HTR-8/SVneo (cell line): ENCODE measurements around the gene FAM174B.

Experiments
- DNase-seq: peaks from one replicate; pipeline ENCODE4 v3.0.0; 2011; ENCODE audit warnings: low spot score, mixed read lengths; ENCODE audit not compliant: insufficient read length
- FAIRE-seq: peaks from 2 replicates; lab custom pipeline; 2011; peaks lifted over from hg19 to GRCh38; lab: Jason Lieb, UNC

Gene FAM174B

GRCh38 chr15:92655178-92655995 is at the start of gene FAM174B:
TSS of gene FAM174B (minus strand) at chr15:92655775.
- FAIRE-seq (no peak), DNase-seq (no peak)

GRCh38 chr15:92696096-92696495 is 40.5 kb upstream of the FAM174B start:
- FAIRE-seq, result no peak
- DNase-seq, result no peak

- FAIRE-seq (no peak), DNase-seq (peak; percentile 38)
Observed at GRCh38 chr15:92693691-92694331, 38.2 kb upstream of the FAM174B start.

- DNase-seq (no peak), FAIRE-seq (no peak)
Observed at GRCh38 chr15:92690395-92690794, 34.8 kb upstream of the FAM174B start.

- FAIRE-seq (no peak), DNase-seq (no peak)
Observed at GRCh38 chr15:92687746-92688145, 32.2 kb upstream of the FAM174B start.

- DNase-seq (no peak), FAIRE-seq (no peak)
Observed at GRCh38 chr15:92687195-92687602, 31.6 kb upstream of the FAM174B start.

GRCh38 chr15:92683511-92683834 is 27.9 kb upstream of the FAM174B start:
- no peak for FAIRE-seq
- DNase-seq, result peak; percentile 25

GRCh38 chr15:92682741-92683510 is 27.4 kb upstream of the FAM174B start:
- DNase-seq (no peak), FAIRE-seq (no peak)

- DNase-seq (no peak), FAIRE-seq (no peak)
Observed at GRCh38 chr15:92681141-92681631, 25.6 kb upstream of the FAM174B start.

GRCh38 chr15:92677999-92678398 is 22.4 kb upstream of the FAM174B start:
- FAIRE-seq (no peak), DNase-seq (no peak)

- DNase-seq, result no peak
- no peak for FAIRE-seq
Observed at GRCh38 chr15:92676561-92676960, 21.0 kb upstream of the FAM174B start.

- FAIRE-seq, result no peak
- no peak for DNase-seq
Observed at GRCh38 chr15:92675485-92675884, 19.9 kb upstream of the FAM174B start.

- FAIRE-seq, result no peak
Observed at GRCh38 chr15:92674347-92674746, 18.8 kb upstream of the FAM174B start.

GRCh38 chr15:92672102-92672501 is 16.5 kb upstream of the FAM174B start:
- no peak for FAIRE-seq

More at GRCh38 chr15:92674347-92674746, 18.8 kb upstream of the FAM174B start:
- no peak for DNase-seq

GRCh38 chr15:92671406-92671805 is 15.8 kb upstream of the FAM174B start:
- DNase-seq (no peak), FAIRE-seq (no peak)

More at GRCh38 chr15:92672102-92672501, 16.5 kb upstream of the FAM174B start:
- no peak for DNase-seq

GRCh38 chr15:92670621-92671020 is 15.0 kb upstream of the FAM174B start:
- FAIRE-seq, result no peak
- no peak for DNase-seq

GRCh38 chr15:92669432-92669831 is 13.9 kb upstream of the FAM174B start:
- DNase-seq, result no peak
- FAIRE-seq, result no peak

GRCh38 chr15:92668620-92669019 is 13.0 kb upstream of the FAM174B start:
- DNase-seq (no peak), FAIRE-seq (no peak)

- no peak for DNase-seq
- no peak for FAIRE-seq
Observed at GRCh38 chr15:92667970-92668485, 12.5 kb upstream of the FAM174B start.

GRCh38 chr15:92667287-92667904 is 11.8 kb upstream of the FAM174B start:
- no peak for FAIRE-seq
- no peak for DNase-seq
